Stimulated activated effector memory CD8-positive, alpha-beta T cell treated with anti-CD3 and anti-CD28 coated beads, Interleukin-12 subunit alpha, Interleukin-12 subunit beta, amount 100 ng/mL, for 72 hours (primary cell): ENCODE data around the gene RHBDD3.
A peak's percentile ranks its signal among the peaks of the same experiment; 100 is the strongest.

Source experiments
- ATAC-seq: fragments of 150-1000 bp; cut with Tn5 transposase; 2 replicates; pipeline ENCODE4 v1.10.0; 2021
- DNase-seq, 2 donors: peaks; one replicate each; pipeline ENCODE4 v3.0.0; 2021 to 2022; ENCODE audit warnings: low spot score in 2 of 2
- H3K27ac Mint-ChIP-seq: one replicate; pipeline ENCODE4 v1.8.0; 2022; ENCODE audit warnings: mild to moderate bottlenecking, mixed read lengths
- H3K36me3 Mint-ChIP-seq: one replicate; pipeline ENCODE4 v1.8.0; 2022; ENCODE audit warnings: mild to moderate bottlenecking, mixed read lengths
- H3K4me1 Mint-ChIP-seq: one replicate; pipeline ENCODE4 v1.8.0; 2022; ENCODE audit warnings: mixed read lengths
- H3K4me3 Mint-ChIP-seq: one replicate; pipeline ENCODE4 v1.8.0; 2022; ENCODE audit warnings: mild to moderate bottlenecking, mixed read lengths
- H3K9me3 Mint-ChIP-seq: one replicate; pipeline ENCODE4 v1.8.0; 2022; ENCODE audit warnings: mixed read lengths

The RHBDD3 gene

DNA sequence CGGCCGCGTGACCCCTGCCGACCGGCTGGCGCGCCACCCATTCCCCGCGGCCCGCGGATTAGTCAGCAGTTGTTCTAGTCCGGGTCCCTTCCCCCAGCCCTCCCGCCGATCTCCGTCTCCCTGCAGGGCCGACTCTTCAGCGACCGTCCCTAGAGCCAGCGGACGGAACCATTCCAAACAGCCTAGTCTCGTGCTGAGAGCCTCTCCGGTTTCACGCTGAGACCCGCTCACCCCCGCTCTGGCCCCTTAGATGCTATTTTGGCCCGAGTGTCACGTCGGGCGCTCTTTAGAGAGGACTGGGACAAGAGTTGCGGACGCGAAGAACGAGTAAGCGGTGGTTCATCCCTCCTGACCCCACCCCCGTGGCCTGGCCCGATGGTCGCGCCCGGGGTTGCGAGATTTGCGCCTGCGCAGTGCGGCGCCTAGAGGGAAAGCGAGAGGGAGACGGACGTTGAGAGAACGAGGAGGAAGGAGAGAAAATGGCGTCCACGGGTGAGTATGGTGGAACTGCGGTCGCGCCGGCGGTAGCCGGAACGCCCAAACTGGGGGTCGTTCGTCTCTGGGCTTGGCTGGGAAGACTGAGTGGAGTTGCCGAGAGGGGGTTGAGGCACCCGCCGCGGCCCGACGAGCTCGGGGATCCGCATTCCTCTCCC is at the start of gene RHBDD3, which contains the start of gene EWSR1:
TSS of gene RHBDD3 (minus strand) at position 124 of the 653 bp plus-strand sequence. CDS start 2,355 bp downstream, outside the sequence.
TSS of gene EWSR1 (plus strand) at position 411 of the 653 bp plus-strand sequence. CDS start at position 480, 69 bp downstream.
- H3K27ac Mint-ChIP-seq: peak within 1 kb of the TSS; percentile 100
- H3K9me3 Mint-ChIP-seq: no peaks in the 10 kb centered on the region
- ATAC-seq (peak; percentile 95), DNase-seq (peak; percentile 100)
- peak within 1 kb of the TSS; percentile 89 for H3K4me3 Mint-ChIP-seq
- peaks cover 75% of the 10 kb centered on the region for H3K36me3 Mint-ChIP-seq
- H3K4me1 Mint-ChIP-seq: peaks cover 49% of the 10 kb centered on the region

DNA sequence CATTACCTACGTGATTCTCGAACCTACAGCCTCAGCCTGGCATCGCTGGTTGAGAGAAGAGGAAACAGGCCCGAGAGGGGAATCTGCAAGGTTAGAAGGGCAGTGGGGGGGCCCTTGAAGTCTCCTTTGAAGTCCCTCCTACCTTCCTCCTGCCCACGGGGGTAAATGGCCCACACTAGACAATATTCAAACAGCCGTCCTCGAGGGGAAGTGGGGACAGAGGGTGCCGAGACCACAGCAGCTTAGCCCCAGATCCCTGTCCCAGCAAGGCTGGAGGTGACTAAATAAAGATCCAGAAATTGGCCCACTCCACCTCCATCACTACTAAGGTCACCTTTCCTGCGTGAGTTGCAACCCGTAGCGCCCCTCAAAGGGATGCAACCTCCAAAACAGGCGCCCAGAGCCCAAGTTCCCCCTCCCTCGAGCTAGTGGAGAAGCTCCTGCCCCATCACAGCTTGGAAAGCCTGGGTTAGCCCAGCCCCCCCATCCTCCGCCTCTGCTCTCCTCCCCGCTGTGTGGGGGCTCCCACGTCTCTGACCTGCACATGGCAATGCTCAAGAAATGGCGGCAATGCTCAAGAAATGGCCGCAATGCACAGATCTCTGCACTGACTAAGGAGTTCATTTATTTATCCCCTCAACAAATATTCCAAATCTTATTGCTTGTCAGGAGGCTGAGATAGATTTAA is 48.5 kb upstream of the RHBDD3 start:
- ATAC-seq (no peak), DNase-seq (no peak)
- no peak overlapping the region for H3K4me3 Mint-ChIP-seq
- no peak overlapping the region for H3K27ac Mint-ChIP-seq
- no peaks in the 10 kb centered on the region for H3K36me3 Mint-ChIP-seq
- no peaks in the 10 kb centered on the region for H3K9me3 Mint-ChIP-seq
- peaks cover 25% of the 10 kb centered on the region for H3K4me1 Mint-ChIP-seq

DNA sequence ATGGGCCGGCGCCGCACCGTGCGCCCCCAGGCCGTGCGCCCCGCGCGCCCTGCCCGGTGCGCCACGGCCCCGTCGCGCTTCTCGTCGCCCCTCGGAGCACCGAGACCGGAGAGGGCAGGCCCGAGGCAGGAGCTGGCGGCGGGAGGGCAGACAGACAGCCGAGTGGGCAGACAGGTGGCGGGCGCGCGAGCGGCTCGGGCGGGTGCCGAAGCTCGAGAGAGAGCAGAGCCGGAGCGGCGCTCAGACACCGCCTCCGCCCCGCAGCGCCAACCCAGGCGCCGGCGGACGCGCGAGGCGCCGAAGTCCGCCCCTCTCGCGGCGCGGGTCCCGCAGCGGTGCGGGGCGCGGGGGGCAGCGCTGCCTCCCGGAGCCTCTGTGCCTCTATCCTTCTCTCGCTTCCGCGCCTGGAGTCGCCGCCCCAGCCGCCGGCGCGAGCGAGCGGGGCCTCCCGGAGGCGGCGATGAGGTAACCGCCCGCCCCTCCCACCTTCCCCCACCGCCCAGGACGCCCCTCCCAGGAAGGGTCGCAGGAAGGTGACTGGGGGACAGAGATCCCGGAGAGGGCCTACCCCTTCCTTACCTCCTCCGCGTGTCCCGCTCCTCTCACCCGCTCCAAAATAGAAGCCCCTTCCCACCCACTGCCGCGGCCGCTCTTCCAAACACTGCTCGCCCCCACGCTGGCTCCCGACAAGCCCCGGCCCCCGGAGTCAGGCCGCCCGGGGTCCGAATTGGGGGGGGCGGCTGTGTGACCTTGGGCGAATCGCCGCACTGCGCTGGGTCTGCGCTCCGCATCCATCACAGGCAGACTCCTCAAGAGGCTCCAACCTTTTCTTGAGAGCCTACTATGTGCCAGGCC is 47.7 kb upstream of the RHBDD3 start, which contains the start of gene RASL10A:
TSS of gene RASL10A (minus strand) at position 412 of the 855 bp plus-strand sequence. CDS start 451 bp downstream, outside the sequence.
- Mint-ChIP-seq H3K4me3 (peak within 1 kb of the TSS; percentile 51), H3K36me3 (no peaks in the 10 kb centered on the region), H3K27ac (no peak within 1 kb of the TSS), H3K9me3 (no peaks in the 10 kb centered on the region), H3K4me1 (peaks cover 25% of the 10 kb centered on the region)
- DNase-seq (no peak), ATAC-seq (no peak)

DNA sequence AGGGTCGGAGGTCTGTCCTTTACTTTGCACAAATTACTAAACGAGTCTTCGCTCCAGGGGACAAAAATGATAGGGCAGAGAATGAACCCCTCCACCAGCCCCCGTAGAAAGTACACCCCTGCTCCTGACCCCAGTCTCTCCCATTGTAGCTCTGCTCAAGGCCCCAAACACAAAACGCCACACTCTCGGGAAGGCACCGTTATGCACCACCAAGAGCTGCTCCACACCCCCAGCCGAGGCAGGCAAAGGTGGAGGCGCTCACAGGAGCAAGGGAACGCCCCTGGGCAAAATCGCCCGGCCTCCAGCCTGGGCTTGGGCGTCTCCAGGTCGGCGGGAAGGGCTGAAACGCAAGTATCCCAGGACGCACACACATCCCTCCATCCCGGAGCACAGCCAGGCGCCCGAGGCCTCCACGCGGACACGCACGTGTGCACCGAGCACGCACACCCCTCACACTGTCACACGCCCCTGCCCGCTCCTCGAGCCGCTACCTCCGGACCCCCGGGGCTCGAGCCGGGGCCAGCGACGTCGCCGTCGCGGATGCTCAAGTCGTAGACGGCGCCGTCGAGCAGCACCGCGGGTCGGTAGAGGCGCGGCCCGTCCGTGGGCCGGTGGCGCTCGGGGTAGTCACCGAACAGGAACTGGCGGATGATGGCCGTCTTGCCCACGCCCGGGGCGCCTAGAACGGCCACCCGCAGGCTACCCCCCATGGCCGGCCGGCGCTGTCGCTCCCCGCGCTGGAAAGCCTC is 46.9 kb upstream of the RHBDD3 start:
- H3K9me3 Mint-ChIP-seq: no peaks in the 10 kb centered on the region
- DNase-seq (no peak), ATAC-seq (no peak)
- peaks cover 26% of the 10 kb centered on the region for H3K4me1 Mint-ChIP-seq
- H3K27ac Mint-ChIP-seq: no peak overlapping the region
- no peaks in the 10 kb centered on the region for H3K36me3 Mint-ChIP-seq
- peak overlapping the region; percentile 51 for H3K4me3 Mint-ChIP-seq

DNA sequence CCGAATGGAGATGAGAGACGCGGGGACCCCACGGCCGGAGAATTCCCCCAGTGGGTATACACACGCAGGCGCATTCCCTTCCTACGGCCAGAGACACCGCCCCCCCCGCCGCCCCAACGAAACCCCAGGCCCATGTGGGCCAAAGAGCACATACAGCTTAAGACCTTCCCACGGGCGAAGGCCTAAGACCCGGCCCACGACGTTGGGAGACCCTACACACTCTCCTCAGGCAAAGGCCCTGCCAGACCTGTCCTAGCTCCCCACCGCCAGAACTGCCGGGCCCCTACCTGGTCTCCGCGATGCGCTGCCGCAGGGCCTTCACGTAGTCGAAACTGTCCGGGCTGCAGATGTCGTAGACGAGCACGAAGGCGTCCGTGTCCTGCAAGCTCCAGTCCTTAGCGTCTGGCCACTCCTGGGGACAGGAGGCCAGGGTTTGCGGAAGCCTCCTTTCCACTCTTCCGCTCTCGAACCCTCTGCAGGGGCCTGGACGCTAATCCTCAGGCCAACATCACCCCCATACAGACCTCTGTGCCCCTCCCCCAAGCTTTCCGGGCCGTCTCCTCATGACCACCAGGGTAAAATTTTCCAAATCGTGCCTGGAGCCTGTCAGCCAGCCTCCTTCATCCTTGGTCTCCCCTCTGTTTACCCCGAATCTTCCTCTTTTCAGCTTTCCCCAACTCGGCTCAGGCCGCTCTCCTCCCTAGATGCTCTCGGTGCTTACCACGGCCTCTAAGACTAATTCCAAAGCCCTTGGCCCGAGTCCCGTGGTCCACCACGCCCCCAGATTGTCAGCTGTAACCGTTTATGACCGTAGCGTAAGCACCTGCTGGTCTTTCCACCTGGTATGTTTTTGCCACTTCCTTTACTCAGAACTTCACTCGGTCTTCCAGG is 46.0 kb upstream of the RHBDD3 start:
- H3K4me1 Mint-ChIP-seq: peaks cover 35% of the 10 kb centered on the region
- H3K27ac Mint-ChIP-seq: no peak overlapping the region
- H3K4me3 Mint-ChIP-seq: peak overlapping the region; percentile 51
- H3K9me3 Mint-ChIP-seq: no peaks in the 10 kb centered on the region
- DNase-seq (no peak), ATAC-seq (no peak)
- no peaks in the 10 kb centered on the region for H3K36me3 Mint-ChIP-seq

GRCh38 chr22:29313126-29313575 is 45.4 kb upstream of the RHBDD3 start:
- Mint-ChIP-seq H3K36me3 (no peaks in the 10 kb centered on the region), H3K9me3 (no peaks in the 10 kb centered on the region), H3K4me1 (peaks cover 42% of the 10 kb centered on the region), H3K4me3 (peak overlapping the region; percentile 51), H3K27ac (no peak overlapping the region)
- DNase-seq (no peak), ATAC-seq (peak; percentile 27)

GRCh38 chr22:29312218-29313125 is 44.7 kb upstream of the RHBDD3 start:
- Mint-ChIP-seq H3K4me3 (no peak overlapping the region), H3K4me1 (peaks cover 45% of the 10 kb centered on the region), H3K9me3 (no peaks in the 10 kb centered on the region), H3K36me3 (no peaks in the 10 kb centered on the region), H3K27ac (peak overlapping the region; percentile 32)
- DNase-seq (no peak), ATAC-seq (no peak)

DNA sequence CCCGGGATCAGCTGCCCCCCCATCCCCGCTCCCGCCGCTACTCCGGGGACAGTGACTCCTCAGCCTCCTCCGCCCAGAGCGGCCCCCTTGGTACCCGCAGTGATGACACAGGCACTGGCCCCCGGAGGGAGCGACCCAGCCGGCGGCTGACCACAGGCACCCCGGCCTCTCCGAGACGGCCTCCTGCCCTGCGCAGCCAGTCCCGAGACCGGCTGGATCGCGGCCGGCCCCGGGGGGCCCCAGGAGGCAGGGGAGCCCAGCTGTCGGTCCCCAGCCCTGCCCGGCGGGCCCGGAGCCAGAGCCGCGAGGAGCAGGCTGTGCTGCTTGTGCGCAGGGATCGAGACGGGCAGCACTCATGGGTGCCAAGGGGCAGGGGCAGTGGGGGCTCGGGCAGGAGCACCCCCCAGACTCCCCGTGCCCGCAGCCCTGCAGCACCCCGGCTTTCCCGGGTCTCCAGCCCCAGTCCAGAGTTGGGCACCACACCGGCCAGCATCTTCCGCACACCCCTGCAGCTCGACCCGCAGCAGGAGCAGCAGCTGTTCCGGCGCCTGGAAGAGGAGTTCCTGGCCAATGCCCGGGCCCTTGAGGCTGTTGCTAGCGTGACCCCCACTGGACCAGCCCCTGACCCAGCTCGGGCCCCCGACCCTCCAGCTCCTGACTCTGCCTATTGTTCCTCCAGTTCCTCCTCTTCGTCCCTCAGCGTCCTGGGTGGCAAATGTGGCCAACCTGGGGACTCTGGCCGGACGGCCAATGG is 43.9 kb upstream of the RHBDD3 start:
- Mint-ChIP-seq H3K36me3 (no peaks in the 10 kb centered on the region), H3K9me3 (no peaks in the 10 kb centered on the region), H3K4me1 (peaks cover 48% of the 10 kb centered on the region), H3K4me3 (no peak overlapping the region), H3K27ac (peak overlapping the region; percentile 43)
- DNase-seq: no peak
- no peak for ATAC-seq

DNA sequence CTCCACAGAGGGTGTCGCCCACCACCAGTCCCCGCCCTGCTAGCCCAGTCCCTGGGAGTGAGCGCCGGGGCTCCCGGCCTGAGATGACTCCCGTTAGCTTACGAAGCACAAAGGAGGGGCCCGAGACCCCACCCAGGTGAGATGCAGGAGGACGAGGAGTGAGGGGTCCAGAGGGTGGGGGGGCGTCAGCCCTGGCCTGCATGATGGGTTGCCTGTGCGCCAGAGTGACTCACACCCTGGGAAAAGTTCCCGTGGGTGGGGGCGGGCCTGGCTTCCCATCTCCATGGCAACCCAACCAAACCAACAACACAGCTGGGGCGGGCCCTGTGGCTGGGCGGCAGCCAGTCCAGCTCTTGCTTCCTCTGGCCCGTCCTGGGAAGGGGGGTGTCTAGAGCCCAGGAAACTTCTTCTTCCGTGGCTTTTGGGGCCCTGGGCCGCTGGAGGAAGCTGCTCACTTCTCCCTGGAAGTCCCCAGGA is 43.1 kb upstream of the RHBDD3 start:
- DNase-seq: peak in 1 of 2 donors; percentile 43
- Mint-ChIP-seq H3K27ac (peak overlapping the region; percentile 43), H3K9me3 (no peaks in the 10 kb centered on the region), H3K4me1 (peaks cover 55% of the 10 kb centered on the region), H3K36me3 (no peaks in the 10 kb centered on the region), H3K4me3 (no peak overlapping the region)
- peak; percentile 61 for ATAC-seq

- peaks cover 57% of the 10 kb centered on the region for H3K4me1 Mint-ChIP-seq
- H3K27ac Mint-ChIP-seq: no peak overlapping the region
- H3K36me3 Mint-ChIP-seq: no peaks in the 10 kb centered on the region
- ATAC-seq: no peak
- H3K9me3 Mint-ChIP-seq: no peaks in the 10 kb centered on the region
- no peak for DNase-seq
- H3K4me3 Mint-ChIP-seq: no peak overlapping the region
Measured at GRCh38 chr22:29310065-29310862, 42.5 kb upstream of the RHBDD3 start.

- peak overlapping the region; percentile 40 for H3K27ac Mint-ChIP-seq
- H3K4me1 Mint-ChIP-seq: peaks cover 54% of the 10 kb centered on the region
- H3K9me3 Mint-ChIP-seq: no peaks in the 10 kb centered on the region
- ATAC-seq: no peak
- no peak for DNase-seq
- no peaks in the 10 kb centered on the region for H3K36me3 Mint-ChIP-seq
- peak overlapping the region; percentile 41 for H3K4me3 Mint-ChIP-seq
Measured at GRCh38 chr22:29309332-29310064, 41.7 kb upstream of the RHBDD3 start.
